NT2/D1 (cell line): ENCODE measurements around the gene BEAN1.
"Not testable (repeated sequence)": the region's sequence is repeated elsewhere in the genome, so short reads cannot be mapped to it uniquely, and the experiment has no call there.

Experiments
- YY1 ChIP-seq: IDR thresholded peaks from 2 replicates; pipeline ENCODE4 v1.6.1; 2011; ENCODE audit not compliant: insufficient read length, insufficient read depth
- ZNF274 ChIP-seq: IDR thresholded peaks from 2 replicates; pipeline ENCODE4 v1.6.1; 2011; ENCODE audit warnings: mild to moderate bottlenecking, low read depth, low read length

- TF ChIP-seq ZNF274, YY1: not testable (repeated sequence)
Observed at GRCh38 chr16:66465946-66466345, 38.9 kb downstream of the BEAN1 start.
